Measurements from ENCODE around the gene RPEL1. TPM values are rescaled to one million over a fixed set of nuclear protein-coding genes. Genes with fewer than 3 reads are reported as not detected.

RPEL1 gene
- total RNA-seq, 1 donor from 2014 or later, result not detected

- Histone ChIP-seq H3K27me3 (ENCODE audit: control insufficient read depth in 3 of 3, insufficient read depth in 3 of 3, low read length in 3 of 3) (peaks cover 52 to 58% (median 56%) of the 10 kb centered on the region in 3 donors), H3K4me1 (ENCODE audit: control insufficient read depth in 3 of 3, insufficient read depth in 3 of 3, low read length in 3 of 3) (peaks cover 0 to 8% (median 8%) of the 10 kb centered on the region in 3 donors), H3K4me3 (ENCODE audit: low read length in 3 of 3) (peak overlapping the region in 1 of 3 donors; percentile 40)
Observed at GRCh38 chr10:103277713-103278536, 32.2 kb downstream of the RPEL1 start.

GRCh38 chr10:103278537-103278823, 32.8 kb downstream of the RPEL1 start:
- Histone ChIP-seq H3K27ac (ENCODE audit: low read depth, low read length) (no peak overlapping the region), H3K27me3 (ENCODE audit: control insufficient read depth in 3 of 3, insufficient read depth in 3 of 3, low read length in 3 of 3) (peaks cover 52 to 58% (median 56%) of the 10 kb centered on the region in 3 donors)

More at GRCh38 chr10:103277713-103278536, 32.2 kb downstream of the RPEL1 start:
- Histone ChIP-seq H3K9ac (ENCODE audit: low read depth in 1 of 3, low read length in 3 of 3) (no peak overlapping the region), H3K27ac (ENCODE audit: low read depth, low read length) (no peak overlapping the region), H3K9me3 (ENCODE audit: control insufficient read depth in 3 of 3, low read length in 3 of 3) (no peaks in the 10 kb centered on the region), H3K36me3 (ENCODE audit: control insufficient read depth in 3 of 3, insufficient read depth in 3 of 3, low read length in 3 of 3) (no peaks in the 10 kb centered on the region)

GRCh38 chr10:103278862-103279298, 33.2 kb downstream of the RPEL1 start:
- Histone ChIP-seq H3K27ac (ENCODE audit: low read depth, low read length) (no peak overlapping the region), H3K36me3 (ENCODE audit: control insufficient read depth in 3 of 3, insufficient read depth in 3 of 3, low read length in 3 of 3) (no peaks in the 10 kb centered on the region), H3K27me3 (ENCODE audit: control insufficient read depth in 3 of 3, insufficient read depth in 3 of 3, low read length in 3 of 3) (peaks cover 52 to 58% (median 56%) of the 10 kb centered on the region in 3 donors), H3K9ac (ENCODE audit: low read depth in 1 of 3, low read length in 3 of 3) (no peak overlapping the region), H3K4me1 (ENCODE audit: control insufficient read depth in 3 of 3, insufficient read depth in 3 of 3, low read length in 3 of 3) (peaks cover 0 to 8% (median 8%) of the 10 kb centered on the region in 3 donors), H3K4me3 (ENCODE audit: low read length in 3 of 3) (no peak overlapping the region), H3K9me3 (ENCODE audit: control insufficient read depth in 3 of 3, low read length in 3 of 3) (no peaks in the 10 kb centered on the region)

More at GRCh38 chr10:103278537-103278823, 32.8 kb downstream of the RPEL1 start:
- H3K9me3 ChIP-seq (ENCODE audit: control insufficient read depth in 3 of 3, low read length in 3 of 3), result no peaks in the 10 kb centered on the region
- no peaks in the 10 kb centered on the region for H3K36me3 ChIP-seq (ENCODE audit: control insufficient read depth in 3 of 3, insufficient read depth in 3 of 3, low read length in 3 of 3)
- H3K4me1 ChIP-seq (ENCODE audit: control insufficient read depth in 3 of 3, insufficient read depth in 3 of 3, low read length in 3 of 3), result peaks cover 0 to 8% (median 8%) of the 10 kb centered on the region in 3 donors
- no peak overlapping the region for H3K4me3 ChIP-seq (ENCODE audit: low read length in 3 of 3)
- no peak overlapping the region for H3K9ac ChIP-seq (ENCODE audit: low read depth in 1 of 3, low read length in 3 of 3)

- H3K27me3 ChIP-seq (ENCODE audit: control insufficient read depth in 3 of 3, insufficient read depth in 3 of 3, low read length in 3 of 3), result peaks cover 52 to 57% (median 56%) of the 10 kb centered on the region in 3 donors
- H3K4me1 ChIP-seq (ENCODE audit: control insufficient read depth in 3 of 3, insufficient read depth in 3 of 3, low read length in 3 of 3), result peaks cover 0 to 8% (median 8%) of the 10 kb centered on the region in 3 donors
- no peak overlapping the region for H3K4me3 ChIP-seq (ENCODE audit: low read length in 3 of 3)
- H3K9ac ChIP-seq (ENCODE audit: low read depth in 1 of 3, low read length in 3 of 3), result no peak overlapping the region
- H3K9me3 ChIP-seq (ENCODE audit: control insufficient read depth in 3 of 3, low read length in 3 of 3), result no peaks in the 10 kb centered on the region
- H3K36me3 ChIP-seq (ENCODE audit: control insufficient read depth in 3 of 3, insufficient read depth in 3 of 3, low read length in 3 of 3), result no peaks in the 10 kb centered on the region
- no peak overlapping the region for H3K27ac ChIP-seq (ENCODE audit: low read depth, low read length)
Observed at GRCh38 chr10:103280031-103280430, 34.3 kb downstream of the RPEL1 start.

GRCh38 chr10:103280506-103280905, 34.8 kb downstream of the RPEL1 start:
- Histone ChIP-seq H3K27me3 (ENCODE audit: control insufficient read depth in 3 of 3, insufficient read depth in 3 of 3, low read length in 3 of 3) (peaks cover 49 to 53% (median 53%) of the 10 kb centered on the region in 3 donors), H3K4me3 (ENCODE audit: low read length in 3 of 3) (no peak overlapping the region), H3K36me3 (ENCODE audit: control insufficient read depth in 3 of 3, insufficient read depth in 3 of 3, low read length in 3 of 3) (no peaks in the 10 kb centered on the region), H3K4me1 (ENCODE audit: control insufficient read depth in 3 of 3, insufficient read depth in 3 of 3, low read length in 3 of 3) (peaks cover 0 to 8% (median 8%) of the 10 kb centered on the region in 3 donors), H3K27ac (ENCODE audit: low read depth, low read length) (no peak overlapping the region), H3K9ac (ENCODE audit: low read depth in 1 of 3, low read length in 3 of 3) (no peak overlapping the region), H3K9me3 (ENCODE audit: control insufficient read depth in 3 of 3, low read length in 3 of 3) (no peaks in the 10 kb centered on the region)

- Histone ChIP-seq H3K9me3 (ENCODE audit: control insufficient read depth in 3 of 3, low read length in 3 of 3) (no peaks in the 10 kb centered on the region), H3K36me3 (ENCODE audit: control insufficient read depth in 3 of 3, insufficient read depth in 3 of 3, low read length in 3 of 3) (no peaks in the 10 kb centered on the region), H3K4me1 (ENCODE audit: control insufficient read depth in 3 of 3, insufficient read depth in 3 of 3, low read length in 3 of 3) (peaks cover 0 to 8% (median 8%) of the 10 kb centered on the region in 3 donors), H3K27me3 (ENCODE audit: control insufficient read depth in 3 of 3, insufficient read depth in 3 of 3, low read length in 3 of 3) (peaks cover 36 to 48% (median 46%) of the 10 kb centered on the region in 3 donors), H3K9ac (ENCODE audit: low read depth in 1 of 3, low read length in 3 of 3) (no peak overlapping the region), H3K27ac (ENCODE audit: low read depth, low read length) (no peak overlapping the region), H3K4me3 (ENCODE audit: low read length in 3 of 3) (no peak overlapping the region)
Observed at GRCh38 chr10:103281753-103282152, 36.1 kb downstream of the RPEL1 start.

GRCh38 chr10:103282961-103283360, 37.3 kb downstream of the RPEL1 start:
- no peak overlapping the region for H3K9ac ChIP-seq (ENCODE audit: low read depth in 1 of 3, low read length in 3 of 3)
- H3K9me3 ChIP-seq (ENCODE audit: control insufficient read depth in 3 of 3, low read length in 3 of 3), result no peaks in the 10 kb centered on the region
- no peak overlapping the region for H3K4me3 ChIP-seq (ENCODE audit: low read length in 3 of 3)
- H3K27me3 ChIP-seq (ENCODE audit: control insufficient read depth in 3 of 3, insufficient read depth in 3 of 3, low read length in 3 of 3), result peaks cover 28 to 42% (median 41%) of the 10 kb centered on the region in 3 donors
- no peaks in the 10 kb centered on the region for H3K4me1 ChIP-seq (ENCODE audit: control insufficient read depth in 3 of 3, insufficient read depth in 3 of 3, low read length in 3 of 3)
- H3K27ac ChIP-seq (ENCODE audit: low read depth, low read length), result no peak overlapping the region
- H3K36me3 ChIP-seq (ENCODE audit: control insufficient read depth in 3 of 3, insufficient read depth in 3 of 3, low read length in 3 of 3), result no peaks in the 10 kb centered on the region

- H3K9me3 ChIP-seq (ENCODE audit: control insufficient read depth in 3 of 3, low read length in 3 of 3), result no peaks in the 10 kb centered on the region
- peaks cover 17 to 35% (median 33%) of the 10 kb centered on the region in 3 donors for H3K27me3 ChIP-seq (ENCODE audit: control insufficient read depth in 3 of 3, insufficient read depth in 3 of 3, low read length in 3 of 3)
- H3K9ac ChIP-seq (ENCODE audit: low read depth in 1 of 3, low read length in 3 of 3), result no peak overlapping the region
- H3K4me1 ChIP-seq (ENCODE audit: control insufficient read depth in 3 of 3, insufficient read depth in 3 of 3, low read length in 3 of 3), result no peaks in the 10 kb centered on the region
- H3K4me3 ChIP-seq (ENCODE audit: low read length in 3 of 3), result no peak overlapping the region
- no peak overlapping the region for H3K27ac ChIP-seq (ENCODE audit: low read depth, low read length)
- no peaks in the 10 kb centered on the region for H3K36me3 ChIP-seq (ENCODE audit: control insufficient read depth in 3 of 3, insufficient read depth in 3 of 3, low read length in 3 of 3)
Observed at GRCh38 chr10:103284170-103284569, 38.5 kb downstream of the RPEL1 start.

- no peak overlapping the region for H3K27ac ChIP-seq (ENCODE audit: low read depth, low read length)
- H3K4me1 ChIP-seq (ENCODE audit: control insufficient read depth in 3 of 3, insufficient read depth in 3 of 3, low read length in 3 of 3), result no peaks in the 10 kb centered on the region
- H3K36me3 ChIP-seq (ENCODE audit: control insufficient read depth in 3 of 3, insufficient read depth in 3 of 3, low read length in 3 of 3), result no peaks in the 10 kb centered on the region
- H3K27me3 ChIP-seq (ENCODE audit: control insufficient read depth in 3 of 3, insufficient read depth in 3 of 3, low read length in 3 of 3), result peaks cover 4 to 22% (median 17%) of the 10 kb centered on the region in 3 donors
- H3K9ac ChIP-seq (ENCODE audit: low read depth in 1 of 3, low read length in 3 of 3), result no peak overlapping the region
- no peaks in the 10 kb centered on the region for H3K9me3 ChIP-seq (ENCODE audit: control insufficient read depth in 3 of 3, low read length in 3 of 3)
- no peak overlapping the region for H3K4me3 ChIP-seq (ENCODE audit: low read length in 3 of 3)
Observed at GRCh38 chr10:103287992-103288391, 42.3 kb downstream of the RPEL1 start.

- Histone ChIP-seq H3K9ac (ENCODE audit: low read depth in 1 of 3, low read length in 3 of 3) (no peak overlapping the region), H3K27me3 (ENCODE audit: control insufficient read depth in 3 of 3, insufficient read depth in 3 of 3, low read length in 3 of 3) (peaks cover 4 to 17% (median 17%) of the 10 kb centered on the region in 3 donors), H3K4me3 (ENCODE audit: low read length in 3 of 3) (no peak overlapping the region), H3K9me3 (ENCODE audit: control insufficient read depth in 3 of 3, low read length in 3 of 3) (no peaks in the 10 kb centered on the region), H3K4me1 (ENCODE audit: control insufficient read depth in 3 of 3, insufficient read depth in 3 of 3, low read length in 3 of 3) (no peaks in the 10 kb centered on the region), H3K27ac (ENCODE audit: low read depth, low read length) (no peak overlapping the region), H3K36me3 (ENCODE audit: control insufficient read depth in 3 of 3, insufficient read depth in 3 of 3, low read length in 3 of 3) (no peaks in the 10 kb centered on the region)
Observed at GRCh38 chr10:103291588-103291987, 45.9 kb downstream of the RPEL1 start.
